HK-2 (cell line): ENCODE measurements around the gene LDAF1.
"Not testable (repeated sequence)": the region's sequence is repeated elsewhere in the genome, so short reads cannot be mapped to it uniquely, and the experiment has no call there.

ENCODE experiments used
- DNase-seq: peaks from one replicate; pipeline ENCODE4 v3.0.0-alpha.2; 2018; ENCODE audit not compliant: unreplicated experiment

LDAF1 gene

DNA sequence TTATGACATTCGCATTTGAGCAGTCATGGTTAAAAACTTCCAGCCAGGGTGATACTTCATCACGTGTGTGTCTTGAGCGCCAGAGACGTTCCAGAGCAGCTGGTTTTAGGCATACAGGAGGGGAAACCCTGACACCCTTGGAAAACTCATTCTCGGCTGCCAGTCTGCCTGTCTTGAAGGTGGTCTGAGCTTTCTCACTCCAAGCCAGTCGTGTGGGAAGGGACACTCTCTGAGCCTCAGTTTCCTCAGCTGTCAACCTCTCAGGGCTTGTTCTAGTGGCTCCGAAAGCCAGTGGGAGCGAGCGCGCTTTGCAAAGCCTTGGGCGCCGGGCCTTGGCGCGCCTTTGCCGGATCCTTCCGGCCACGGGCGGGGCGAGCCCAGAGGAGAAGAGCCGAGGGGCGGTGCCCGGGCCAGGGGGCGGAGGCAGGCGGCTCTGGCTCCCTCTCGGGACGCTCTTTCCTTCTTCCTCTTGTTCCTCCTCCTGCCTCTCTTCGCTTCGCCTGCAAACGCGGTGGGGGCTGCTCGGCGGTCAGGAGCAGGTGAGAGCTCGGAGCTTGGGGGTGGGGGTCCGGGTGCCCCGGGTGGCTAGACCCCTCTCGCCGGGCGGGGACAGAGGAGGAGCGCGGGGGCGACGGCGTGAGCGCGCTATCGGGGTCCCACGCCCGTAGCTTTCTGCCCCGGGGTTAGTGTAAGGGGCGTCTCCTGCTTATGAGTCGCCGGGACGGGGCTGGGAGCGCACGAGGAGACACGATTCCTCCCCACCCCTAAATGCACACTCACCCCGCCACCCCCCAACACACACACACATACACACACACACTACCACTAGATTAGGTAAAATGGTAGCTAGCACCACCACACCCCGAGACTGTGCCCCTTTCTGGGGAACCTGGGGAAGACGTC, at the start of gene LDAF1:
TSS of gene LDAF1 (plus strand) at position 467 of the 903 bp plus-strand sequence. CDS start 2,509 bp downstream, outside the sequence.
- peak; percentile 75 for DNase-seq

DNA sequence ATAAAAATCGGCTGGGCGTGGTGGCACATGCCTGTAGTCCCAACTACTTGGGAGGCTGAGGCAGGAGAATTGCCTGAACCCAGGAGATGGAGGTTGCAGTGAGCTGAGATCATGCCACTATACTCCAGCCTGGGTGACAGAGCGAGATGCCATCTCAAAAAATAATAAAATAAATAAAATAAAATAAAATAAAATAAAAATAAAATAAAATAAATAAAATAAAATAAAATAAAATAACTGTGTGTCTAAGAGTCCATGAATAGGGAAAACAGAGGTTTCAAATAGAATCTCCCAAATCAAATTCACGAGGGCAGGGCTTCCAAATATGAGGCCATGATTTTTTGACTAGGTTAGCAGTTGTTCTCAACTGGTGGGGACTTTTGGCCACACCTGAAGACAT, 42.9 kb upstream of the LDAF1 start:
- DNase-seq: not testable (repeated sequence)

DNA sequence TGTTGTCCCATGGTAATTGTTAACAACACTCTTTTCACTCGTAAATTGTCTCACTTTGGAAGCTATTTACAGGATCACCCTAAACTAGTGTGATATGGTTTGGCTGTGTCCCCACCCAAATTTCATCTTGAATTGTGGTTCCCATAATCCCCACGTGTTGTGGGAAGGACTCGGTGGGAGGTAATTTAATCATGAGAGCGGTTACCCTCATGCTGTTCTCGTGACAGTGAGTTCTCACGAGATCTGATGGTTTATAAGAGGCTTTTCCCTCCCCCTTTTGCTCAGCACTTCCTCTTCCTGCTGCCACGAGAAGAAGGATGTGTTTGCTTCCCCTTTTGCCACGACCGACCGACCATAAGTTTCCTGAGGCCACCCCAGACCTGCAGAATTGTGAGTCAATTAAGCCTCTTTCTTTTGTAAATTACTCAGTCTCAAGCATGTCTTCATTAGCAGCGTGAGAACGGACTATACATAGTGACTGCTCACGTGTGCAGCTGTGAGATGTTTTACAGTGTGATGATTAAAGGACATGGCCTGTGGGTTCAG, 42.3 kb upstream of the LDAF1 start:
- no peak for DNase-seq

DNA sequence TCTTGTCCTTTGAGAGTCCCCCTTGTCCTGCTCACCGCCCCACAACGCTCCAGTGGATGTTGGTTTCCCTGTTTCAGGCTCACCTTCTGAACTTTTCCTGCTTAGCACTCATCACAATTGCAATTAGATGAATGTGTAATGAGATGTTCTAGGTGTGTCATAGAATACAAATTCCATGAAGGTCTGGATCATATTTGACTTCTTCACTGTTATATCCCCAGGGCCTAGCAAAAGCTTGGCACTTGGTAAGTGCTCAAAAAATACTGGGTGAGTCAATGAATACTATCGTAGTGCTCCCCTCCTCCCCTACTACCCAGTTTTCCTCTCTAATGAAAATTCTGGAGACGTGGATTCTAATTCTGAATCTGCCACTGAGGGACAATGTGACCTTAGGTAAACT, 40.9 kb upstream of the LDAF1 start:
- DNase-seq: no peak

DNA sequence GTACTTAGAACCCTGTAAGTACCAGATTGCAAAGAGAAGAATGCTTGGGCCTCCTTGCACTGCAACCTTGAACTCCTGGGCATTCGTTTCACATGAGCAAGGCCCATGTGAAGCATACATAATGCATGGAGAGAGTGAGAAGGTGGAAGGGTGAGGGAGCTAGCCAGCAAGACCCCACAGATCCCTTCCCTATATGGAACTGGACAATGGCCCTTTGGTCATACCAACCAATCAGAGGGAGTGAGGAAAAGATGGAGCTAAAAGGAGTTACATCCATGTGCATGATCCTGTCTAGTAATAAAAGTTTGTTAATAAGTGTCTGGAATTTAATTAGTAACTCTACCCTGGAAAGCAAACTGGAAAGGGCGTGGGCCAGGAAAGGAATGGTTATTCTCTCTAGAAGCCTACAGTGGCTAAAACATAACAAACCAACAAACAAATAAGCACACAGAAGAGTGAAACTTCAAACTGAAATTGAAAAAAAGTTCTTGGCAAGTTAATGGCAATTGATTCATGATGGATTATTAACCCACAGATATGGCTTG, 37.4 kb upstream of the LDAF1 start:
- no peak for DNase-seq

DNA sequence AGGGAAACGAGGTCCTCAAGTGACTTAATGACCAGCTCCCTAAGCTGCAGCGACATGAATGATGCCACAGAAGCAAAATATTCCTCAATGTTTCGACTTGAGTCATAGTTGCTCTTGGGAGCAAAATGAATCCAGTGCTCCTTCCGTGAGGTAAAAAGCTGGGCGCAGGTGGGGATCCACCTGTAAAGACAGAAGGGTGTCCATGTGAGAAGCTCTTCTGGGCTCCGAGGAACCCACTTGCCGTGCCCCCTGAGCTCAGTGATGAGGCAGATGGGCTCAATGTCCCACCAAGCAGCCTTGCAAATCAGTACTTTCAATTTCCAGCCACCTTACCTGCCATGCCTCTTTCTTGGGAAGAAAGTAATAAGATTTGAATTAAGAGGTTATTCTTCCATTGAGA, 33.3 kb upstream of the LDAF1 start:
- DNase-seq: no peak

DNA sequence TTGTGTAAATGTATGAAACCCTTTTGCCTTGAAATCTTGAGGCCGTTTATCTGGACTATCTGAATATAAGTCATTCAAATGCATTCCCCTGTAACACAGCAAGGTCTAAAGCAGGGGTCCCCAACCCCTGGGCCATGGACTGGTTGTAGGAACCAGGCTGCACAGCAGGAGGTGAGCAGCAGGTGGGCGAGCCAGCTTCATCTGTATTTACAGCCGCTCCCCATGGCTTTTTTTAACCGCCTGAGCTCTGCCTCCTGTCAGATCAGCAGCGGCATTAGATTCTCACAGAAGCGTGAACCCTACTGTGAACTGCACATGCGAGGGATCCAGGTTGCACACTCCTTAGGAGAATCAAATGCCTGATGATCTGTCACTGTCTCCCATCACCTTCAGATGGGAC, 32.0 kb upstream of the LDAF1 start:
- DNase-seq: no peak

DNA sequence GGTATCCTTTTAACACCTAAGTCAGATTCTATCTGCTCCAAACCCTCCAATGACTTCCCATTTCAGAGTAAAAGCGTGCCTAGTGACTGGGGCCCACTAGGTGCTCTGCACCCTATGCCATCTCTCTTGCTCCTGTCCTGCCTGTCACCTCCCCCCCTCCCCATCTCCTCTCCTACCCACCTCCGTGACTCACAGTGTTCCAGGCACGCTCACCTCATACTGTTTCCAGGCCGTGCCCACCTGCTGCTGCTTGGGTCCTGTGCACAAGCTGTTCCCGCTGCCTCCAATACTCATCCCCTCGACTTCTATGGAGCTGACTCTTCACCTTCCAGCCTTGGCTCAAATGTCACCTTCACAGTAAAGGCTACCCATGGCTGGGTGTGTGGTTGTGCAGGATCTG, 29.5 kb upstream of the LDAF1 start:
- DNase-seq: no peak

DNA sequence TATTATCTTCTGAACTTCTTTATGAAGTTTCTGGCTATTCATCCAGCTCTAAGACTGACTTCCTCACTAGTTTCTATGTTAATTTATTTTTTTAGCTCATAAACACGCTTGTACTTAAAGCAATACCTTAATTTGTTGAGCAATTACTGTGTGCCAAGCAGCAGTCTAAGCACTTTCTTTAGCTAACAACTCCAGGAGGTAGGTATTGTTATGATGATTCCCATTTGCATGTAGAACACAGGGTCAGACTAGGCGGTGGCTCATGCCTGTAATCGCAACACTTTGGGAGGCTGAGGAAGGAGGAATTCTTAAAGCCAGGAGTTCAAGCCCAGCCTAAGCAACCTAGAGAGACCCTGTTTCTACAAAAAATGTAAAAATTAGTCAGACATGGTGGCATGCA, 27.7 kb upstream of the LDAF1 start:
- DNase-seq: no peak

DNA sequence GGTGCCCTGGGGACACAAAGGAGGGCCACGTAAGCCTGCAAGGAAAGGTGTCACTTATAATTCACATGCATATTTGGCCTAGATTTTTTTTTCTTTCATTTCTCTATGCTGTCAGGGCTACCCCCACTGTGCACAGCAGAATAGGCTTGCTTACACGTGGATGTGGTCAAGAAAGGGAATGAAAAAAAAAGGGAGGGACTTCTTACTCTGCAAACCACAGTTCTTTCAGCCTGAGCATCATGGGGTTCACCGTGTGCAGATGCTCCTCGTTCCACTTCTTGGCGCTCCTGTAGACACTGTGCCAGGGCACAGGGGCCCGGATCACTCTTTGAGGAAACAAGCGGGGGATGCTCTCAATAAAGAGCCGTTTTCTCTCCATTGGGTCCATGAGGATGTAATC, 24.4 kb upstream of the LDAF1 start:
- no peak for DNase-seq

DNA sequence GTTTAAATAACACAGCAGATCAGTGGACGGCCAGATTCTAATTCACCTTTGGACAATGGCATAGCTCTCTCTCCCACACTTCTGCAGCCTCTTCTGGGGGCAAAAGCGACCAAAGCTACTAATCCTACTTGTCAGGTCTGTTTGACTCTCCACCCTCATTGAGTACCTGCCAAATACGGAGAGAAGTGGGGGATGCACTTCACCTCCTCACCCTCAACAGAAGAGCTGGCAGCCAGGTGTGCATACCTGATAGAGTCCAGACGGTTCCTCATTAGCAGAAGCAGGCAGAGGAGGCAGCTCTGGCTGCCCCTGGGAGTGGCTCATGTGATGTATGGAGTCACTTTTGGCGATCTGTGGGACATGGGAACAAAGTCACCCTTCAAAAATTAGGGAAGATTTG, 12.7 kb upstream of the LDAF1 start:
- no peak for DNase-seq

DNA sequence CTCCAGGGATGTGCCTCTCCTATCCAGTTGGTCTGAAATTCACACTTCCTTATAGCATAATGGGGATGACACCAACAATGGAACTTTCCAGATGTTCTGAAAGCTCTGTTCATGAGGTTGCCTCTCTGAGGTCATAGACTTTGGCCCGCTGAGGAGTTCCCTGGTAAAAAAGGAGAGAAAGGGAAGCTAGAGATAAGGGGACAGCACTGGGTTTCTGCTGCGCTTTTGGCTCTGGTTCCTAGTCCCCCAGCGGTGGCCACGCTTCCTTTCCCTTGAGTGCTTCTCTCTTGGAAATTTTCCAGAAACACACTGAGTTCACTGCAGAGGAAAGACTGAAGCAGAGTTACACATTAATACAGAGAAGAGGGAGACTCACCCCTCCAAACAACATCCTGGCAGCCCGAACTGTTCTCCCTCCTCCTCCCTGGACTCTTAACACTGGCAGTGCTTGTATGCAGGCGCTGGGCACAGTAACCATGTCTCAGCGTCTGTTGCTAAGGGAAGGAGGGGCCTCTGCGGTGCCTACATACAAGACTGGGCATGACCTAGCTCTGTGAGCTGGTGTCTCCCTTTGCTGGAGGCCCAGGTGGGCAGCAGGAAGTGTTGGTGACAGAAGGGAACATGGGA, 8.0 kb upstream of the LDAF1 start, which contains the start of gene DNAH3:
TSS of gene DNAH3 (minus strand) at position 472 of the 627 bp plus-strand sequence. CDS start 527 bp downstream, outside the sequence.
- peak; percentile 56 for DNase-seq

DNA sequence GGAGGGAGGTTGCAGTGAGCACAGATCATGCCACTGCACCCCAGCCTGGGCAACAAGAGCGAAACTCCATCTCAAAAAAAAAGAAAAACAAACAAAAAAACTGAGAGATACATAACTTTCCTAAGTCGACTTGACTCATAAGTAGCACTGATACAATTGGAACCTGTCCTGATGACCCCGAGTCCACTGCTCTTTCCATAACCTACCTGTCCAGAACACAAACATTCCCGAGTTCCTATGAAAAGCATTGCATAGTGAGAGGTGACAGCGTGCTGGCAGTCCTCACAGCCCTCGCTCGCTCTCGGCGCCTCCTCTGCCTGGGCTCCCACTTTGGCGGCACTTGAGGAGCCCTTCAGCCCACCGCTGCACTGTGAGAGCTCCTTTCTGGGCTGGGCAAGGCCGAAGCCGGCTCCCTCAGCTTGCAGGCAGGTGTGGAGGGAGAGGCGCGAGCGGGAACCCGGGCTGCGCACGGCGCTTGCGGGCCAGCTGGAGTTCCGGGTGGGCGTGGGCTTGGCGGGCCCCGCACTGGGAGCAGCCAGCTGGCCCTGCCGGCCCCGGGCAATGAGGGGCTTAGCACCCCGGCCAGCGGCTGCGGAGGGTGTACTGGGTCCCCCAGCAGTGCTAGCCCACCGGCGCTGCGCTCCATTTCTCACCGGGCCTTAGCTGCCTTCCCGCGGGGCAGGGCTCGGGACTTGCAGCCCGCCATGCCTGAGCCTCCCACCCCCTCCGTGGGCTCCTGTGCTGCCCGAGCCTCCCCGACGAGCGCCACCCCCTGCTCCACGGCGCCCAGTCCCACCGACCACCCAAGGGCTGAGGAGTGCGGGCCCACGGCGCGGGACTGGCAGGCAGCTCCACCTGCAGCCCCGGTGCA, 6.1 kb upstream of the LDAF1 start:
- DNase-seq: not testable (repeated sequence)

DNA sequence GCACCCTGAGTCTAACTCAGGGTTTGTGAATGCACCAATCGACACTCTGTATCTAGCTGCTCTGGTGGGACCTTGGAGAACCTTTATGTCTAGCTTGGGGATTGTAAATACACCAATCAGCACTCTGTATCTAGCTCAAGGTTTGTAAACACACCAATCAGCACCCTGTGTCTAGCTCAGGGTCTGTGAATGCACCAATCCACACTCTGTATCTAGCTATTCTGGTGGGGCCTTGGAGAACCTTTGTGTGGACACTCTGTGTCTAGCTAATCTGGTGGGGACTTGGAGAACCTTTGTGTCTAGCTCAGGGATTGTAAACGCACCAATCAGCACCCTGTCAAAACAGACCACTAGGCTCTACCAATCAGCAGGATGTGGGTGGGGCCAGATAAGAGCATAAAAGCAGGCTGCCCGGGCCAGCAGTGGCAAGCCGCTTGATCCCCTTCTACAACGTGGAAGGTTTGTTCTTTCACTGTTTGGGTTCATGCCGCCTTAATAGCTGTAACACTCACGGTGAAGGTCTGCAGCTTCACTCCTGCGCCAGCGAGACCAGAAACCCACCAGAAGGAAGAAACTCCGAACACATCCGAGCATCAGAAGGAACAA, 5.2 kb upstream of the LDAF1 start:
- not testable (repeated sequence) for DNase-seq

DNA sequence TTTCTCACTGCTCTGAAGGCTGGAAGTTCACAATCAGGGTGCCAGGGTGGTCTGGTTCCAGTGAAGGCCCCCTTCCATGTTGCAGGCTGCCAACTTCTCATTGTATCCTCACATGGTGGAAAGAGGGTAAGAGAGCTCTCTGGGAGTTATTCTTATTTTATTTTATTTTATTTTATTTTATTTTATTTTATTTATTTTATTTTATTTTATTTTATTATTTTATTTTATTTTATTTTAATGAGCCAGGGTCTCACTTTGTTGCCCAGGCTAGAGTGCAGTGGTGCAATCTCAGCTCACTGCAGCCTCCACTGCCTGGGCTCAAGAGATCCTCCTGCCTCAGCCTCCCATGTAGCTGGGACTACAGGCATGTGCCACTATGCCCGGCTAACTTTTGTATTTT, 2.5 kb upstream of the LDAF1 start:
- DNase-seq: not testable (repeated sequence)

DNA sequence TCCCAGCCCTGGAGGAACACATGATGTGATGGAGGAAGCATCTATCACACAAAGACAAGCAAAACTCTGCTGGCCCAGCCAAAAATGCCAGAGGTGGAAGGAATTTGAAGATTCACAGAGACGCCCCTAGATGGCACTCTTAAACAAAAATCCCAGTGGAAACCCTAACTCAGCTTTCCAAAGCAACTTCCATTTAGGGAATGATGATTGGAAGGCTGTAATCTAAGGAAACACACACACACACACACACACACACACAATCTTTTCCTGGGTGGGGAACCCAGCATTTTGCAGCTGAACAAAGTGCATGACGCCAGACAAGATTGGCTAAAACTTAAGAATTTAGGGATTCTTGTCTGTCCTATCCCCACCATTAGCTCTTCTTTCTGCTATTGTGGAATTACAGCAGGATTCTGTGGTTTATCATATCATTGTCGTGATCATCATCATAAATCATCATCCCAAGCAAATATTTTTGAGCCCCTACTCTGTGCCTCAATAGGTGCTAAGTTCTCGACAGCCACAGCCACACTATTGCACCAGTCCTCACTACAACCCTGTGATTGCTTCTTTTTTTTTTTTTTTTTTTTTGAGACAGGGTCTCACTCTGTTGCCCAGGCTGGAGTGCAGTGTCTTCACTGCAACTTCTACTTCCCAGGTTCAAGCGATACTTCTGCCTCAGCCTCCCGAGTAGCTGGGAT, 1.6 kb upstream of the LDAF1 start:
- no peak for DNase-seq

DNA sequence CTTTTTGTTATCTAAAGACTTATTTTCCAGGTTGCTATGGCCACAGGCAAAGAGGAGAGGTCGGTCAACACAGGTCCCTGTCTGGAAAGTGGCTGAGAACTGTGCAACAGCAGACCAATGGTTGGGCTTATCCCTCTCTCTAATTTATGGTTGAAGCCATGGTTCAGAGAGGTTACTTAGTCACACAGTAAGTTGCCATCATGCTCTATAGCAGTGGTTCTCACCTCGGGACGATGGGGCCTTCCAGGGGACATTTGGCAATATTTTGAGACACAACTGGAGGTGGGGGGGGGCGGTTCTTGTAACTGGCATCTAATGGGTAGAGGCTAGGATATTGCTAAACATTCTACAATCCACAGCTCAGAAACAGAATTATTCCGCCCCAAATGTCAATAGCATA, 842 bp upstream of the LDAF1 start:
- no peak for DNase-seq

DNA sequence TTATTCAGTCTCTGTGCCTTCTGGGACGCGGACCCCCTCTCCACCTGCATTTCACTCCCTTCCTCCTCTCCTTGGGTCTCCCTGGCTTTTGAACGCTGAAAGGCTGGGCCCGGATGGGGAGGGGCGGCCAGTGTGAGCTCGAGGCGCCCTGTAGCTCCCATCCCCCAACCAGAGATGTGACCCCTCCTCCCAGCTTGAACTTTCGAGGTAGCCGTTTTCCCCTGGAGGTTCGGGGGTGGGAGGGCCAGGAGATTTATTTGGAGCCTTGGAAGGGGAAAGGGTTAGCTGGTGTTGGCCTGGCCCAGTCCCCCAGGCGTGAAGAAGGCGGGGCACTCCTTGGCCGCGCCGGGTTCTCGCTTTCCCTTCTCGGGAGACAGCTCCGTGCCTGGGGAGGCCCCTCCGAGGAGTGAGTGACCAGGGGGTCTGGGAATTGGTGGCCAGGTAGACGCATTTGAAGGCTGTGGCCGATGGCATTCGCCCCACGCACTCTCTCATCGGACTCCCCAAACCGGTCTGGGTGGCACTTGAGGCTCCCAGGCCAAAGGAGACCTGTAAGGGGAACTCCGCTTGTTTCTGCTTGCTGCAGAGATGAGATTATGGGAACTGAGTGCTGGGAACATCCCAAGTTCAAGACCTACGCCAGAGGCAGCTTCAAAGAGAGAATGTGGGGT, 942 bp downstream of the LDAF1 start:
- no peak for DNase-seq

DNA sequence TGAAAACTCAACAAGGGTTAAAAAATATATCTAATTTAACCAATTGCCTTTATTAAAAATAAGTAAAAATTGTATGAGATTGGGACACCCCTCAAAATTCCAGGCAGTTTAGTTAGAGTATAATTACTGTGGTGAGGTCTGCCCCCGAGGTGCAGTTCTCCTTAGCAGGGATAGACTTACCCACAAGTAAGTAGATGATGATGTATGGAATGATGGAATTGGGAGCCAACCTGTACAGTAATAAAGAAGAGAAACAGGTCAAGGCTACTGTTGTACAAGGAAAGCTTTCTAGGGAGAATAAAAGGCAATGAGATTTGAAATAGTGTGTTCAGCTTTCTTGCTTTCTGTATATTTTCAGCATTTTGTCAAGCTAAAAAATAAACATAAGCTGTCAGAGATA, 1.8 kb downstream of the LDAF1 start:
- no peak for DNase-seq

DNA sequence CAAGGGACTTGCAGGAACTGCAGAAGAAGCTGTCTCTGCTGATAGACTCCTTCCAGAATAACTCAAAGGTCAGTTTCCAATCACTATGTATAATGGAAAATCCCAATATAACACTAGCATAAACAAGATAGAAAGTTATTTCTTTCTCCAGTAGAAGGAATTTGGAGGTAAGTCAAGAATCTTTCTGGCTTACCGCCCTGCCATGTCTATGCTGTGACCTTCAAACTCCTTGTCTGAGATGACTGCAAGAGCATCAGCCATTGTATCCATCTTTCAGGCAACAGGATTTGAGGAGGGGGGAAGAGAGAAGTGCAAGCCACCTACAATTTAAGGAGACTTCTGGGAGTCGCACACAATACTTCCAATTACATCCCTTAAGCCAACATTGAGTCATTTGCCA, 2.7 kb downstream of the LDAF1 start:
- no peak for DNase-seq
